HepG2 (cell line): ENCODE measurements around the gene RALY. TPM values are rescaled to one million over a fixed set of nuclear protein-coding genes. Genes with fewer than 3 reads are reported as not detected.

ENCODE experiments used
- ATAC-seq: fragments of 200-7000 bp; cut with Tn5 transposase; 3 replicates; pipeline ENCODE4 v1.9.1; 2020; ENCODE audit warnings: mild to moderate bottlenecking, moderate library complexity
- BruUV-seq: library from RNA; stranded (reverse); fragments of 400-500 nt; replicated peaks from 2 replicates; lab custom pipeline; 2021; lab: Mats Ljungman, UMichigan
- CTCF ChIA-PET: fragments of 300-600 bp; formaldehyde crosslinking; extraction: SDS; loops from one replicate; lab custom pipeline; 2021; ENCODE audit warnings: low total read pairs, inconsistent platforms, low intra/inter-chr PET ratio; lab: Yijun Ruan, JAX
- POLR2A ChIA-PET: fragments of 350-600 bp; sonication (Branson Sonifier 250); formaldehyde crosslinking; loops from one replicate; lab custom pipeline; 2020; ENCODE audit warnings: antibody characterized with exemption, inconsistent platforms; lab: Yijun Ruan, JAX
- DNase-seq: peaks from one replicate; pipeline ENCODE4 v3.0.0-alpha.2; 2015; ENCODE audit warnings: low spot score
- FAIRE-seq: peaks from 3 replicates; lab custom pipeline; 2011; peaks lifted over from hg19 to GRCh38; lab: Jason Lieb, UNC
- H2AFZ ChIP-seq: one replicate; pipeline ENCODE4 v1.6.1; 2011; ENCODE audit warnings: low read length, inconsistent platforms
- H3K27ac ChIP-seq: fragments of 300-600 bp; 3 replicates; pipeline ENCODE4 v1.8.0; 2011; ENCODE audit warnings: mixed run types, mild to moderate bottlenecking, mixed read lengths, low read length, inconsistent platforms; ENCODE audit not compliant: insufficient read depth; ENCODE audit errors: extremely low read length
- H3K27me3 ChIP-seq, 2 experiments: fragments of 200-600 bp in 1 of 2; 2 replicates in 1 of 2; 3 replicates in 1 of 2; pipeline versions ENCODE4 v1.6.0 to v1.8.0; 2011; ENCODE audit warnings: low read length in 2 of 2, mild to moderate bottlenecking in 2 of 2, moderate library complexity in 2 of 2, inconsistent platforms in 1 of 2; ENCODE audit not compliant: insufficient read depth in 2 of 2, control insufficient read depth in 1 of 2
- H3K36me3 ChIP-seq, 2 experiments: fragments of 200-600 bp in 1 of 2; replicated peaks in 1 of 2; 2 replicates in 1 of 2; 3 replicates in 1 of 2; pipeline versions ENCODE4 v1.5.1 to v1.8.0; 2011; ENCODE audit warnings: low read length in 2 of 2, inconsistent platforms in 1 of 2; ENCODE audit not compliant: insufficient read depth in 2 of 2, control insufficient read depth in 1 of 2
- H3K4me1 ChIP-seq: 2 replicates; pipeline ENCODE4 v1.5.1; 2012; ENCODE audit warnings: low read length, inconsistent platforms; ENCODE audit not compliant: insufficient read depth
- H3K4me2 ChIP-seq: 2 replicates; pipeline ENCODE4 v1.6.0; 2011; ENCODE audit warnings: low read depth, low read length, inconsistent platforms
- H3K4me3 ChIP-seq, 3 experiments: fragments of 200-600 bp in 1 of 3; sonication (generic), shearing (Covaris generic) in 1 of 3; replicated peaks in 1 of 3; 2 replicates each; pipeline ENCODE4 v1.5.1; 2011 to 2016; ENCODE audit warnings: low read length in 3 of 3, inconsistent platforms in 2 of 3, low read depth in 2 of 3, mild to moderate bottlenecking in 2 of 3, control low read depth in 1 of 3, mixed read lengths in 1 of 3; ENCODE audit not compliant: insufficient read depth in 1 of 3
- H3K79me2 ChIP-seq: one replicate; pipeline ENCODE4 v1.6.1; 2011; ENCODE audit warnings: low read length, inconsistent platforms; ENCODE audit not compliant: insufficient read depth
- H3K9ac ChIP-seq: 2 replicates; pipeline ENCODE4 v1.6.0; 2011; ENCODE audit warnings: mild to moderate bottlenecking, low read depth, low read length, inconsistent platforms; ENCODE audit not compliant: insufficient read depth
- H3K9me3 ChIP-seq: 2 replicates; pipeline ENCODE4 v1.5.1; 2012; ENCODE audit warnings: mild to moderate bottlenecking, low read length
- H4K20me1 ChIP-seq: 2 replicates; pipeline ENCODE4 v1.6.0; 2011; ENCODE audit warnings: inconsistent platforms, mild to moderate bottlenecking, low read length, moderate library complexity; ENCODE audit not compliant: insufficient read depth
- BCL6 ChIP-seq: IDR thresholded peaks from 2 replicates; pipeline ENCODE4 v1.6.1; 2016; ENCODE audit warnings: missing genetic modification reagents, missing compliant biosample characterization
- CBX2 ChIP-seq, 2 experiments: fragments of 200-600 bp in 1 of 2; sonication (generic); formaldehyde crosslinking in 1 of 2; IDR thresholded peaks; 2 replicates each; pipeline versions ENCODE4 v1.7.0 to v1.8.1; 2018 to 2022; ENCODE audit warnings: low read depth in 2 of 2, low read length in 1 of 2, mild to moderate bottlenecking in 1 of 2, missing genetic modification reagents in 1 of 2
- EZH2 ChIP-seq: conservative IDR thresholded peaks from 2 replicates; pipeline ENCODE4 v1.6.1; 2012; ENCODE audit warnings: mild to moderate bottlenecking, low read depth, low read length, moderate library complexity
- HNRNPH1 ChIP-seq: fragments of 200-400 bp; formaldehyde crosslinking; optimal IDR thresholded peaks from 2 replicates; pipeline ENCODE3; 2017; ENCODE audit warnings: mild to moderate bottlenecking, low read depth, low read length
- ISX ChIP-seq: sonication (generic); formaldehyde crosslinking; conservative IDR thresholded peaks from 2 replicates; pipeline ENCODE4 v1.5.0; 2020; ENCODE audit warnings: missing genetic modification reagents
- KAT7 ChIP-seq: IDR thresholded peaks from 2 replicates; pipeline ENCODE4 v1.6.1; 2018; ENCODE audit warnings: borderline replicate concordance, missing compliant biosample characterization
- MTA1 ChIP-seq: sonication (generic); formaldehyde crosslinking; IDR thresholded peaks from 2 replicates; pipeline ENCODE4 v1.4.0; 2020; ENCODE audit warnings: missing genetic modification reagents, mild to moderate bottlenecking, borderline replicate concordance
- REXO4 ChIP-seq: sonication (generic); formaldehyde crosslinking; IDR thresholded peaks from 2 replicates; pipeline ENCODE4 v1.8.0; 2022; ENCODE audit warnings: missing genetic modification reagents, mild to moderate bottlenecking, borderline replicate concordance
- SETDB1 ChIP-seq: sonication (generic); formaldehyde crosslinking; IDR thresholded peaks from 2 replicates; pipeline ENCODE4 v1.5.1; 2020; ENCODE audit warnings: missing genetic modification reagents, mild to moderate bottlenecking, borderline replicate concordance
- YEATS2 ChIP-seq: sonication (generic); formaldehyde crosslinking; IDR thresholded peaks from 2 replicates; pipeline ENCODE4 v1.4.0; 2020; ENCODE audit warnings: missing genetic modification reagents, borderline replicate concordance
- ZNF432 ChIP-seq: sonication (generic); formaldehyde crosslinking; IDR thresholded peaks from 2 replicates; pipeline ENCODE4 v1.5.0; 2020; ENCODE audit warnings: missing genetic modification reagents, mild to moderate bottlenecking, borderline replicate concordance
- WGBS: methylation state at CpG from one replicate; pipeline ENCODE4 v1.1.6; 2017; ENCODE audit warnings: low lambda C conversion rate; 5-methylcytosine and 5-hydroxymethylcytosine counted together
- in situ Hi-C: cut with HindIII; loops from 2 replicates; pipeline ENCODE4 v1.10.0; 2017; ENCODE audit warnings: low pct_unique_long_range_greater_than_20kb; ENCODE audit not compliant: extremely low pct_ligation_motif_present
- intact Hi-C: fragments of 100-400 bp; cut with micrococcal nuclease; formaldehyde crosslinking; loops from one replicate; pipeline ENCODE4 v1.10.0; 2022; ENCODE audit not compliant: unreplicated experiment
- polyA plus RNA-seq, 8 experiments: library from polyadenylated mRNA; depleted of rRNA in 3 of 8; stranded (reverse) in 7 of 8; unstranded in 1 of 8; fragments of >200 nt; fragmentation: Illumina TruSeq in 4 of 8; extraction: Trizol in 4 of 8; gene quantifications; 2 replicates each; pipeline versions ENCODE4 v1.2.1 to v1.2.3, GENCODE V29; 2011 to 2016; ENCODE audit warnings: low read depth in 4 of 8, missing spikeins in 1 of 8, mixed read lengths in 1 of 8; ENCODE audit not compliant: insufficient read depth in 1 of 8
- total RNA-seq, 5 experiments: library from RNA; depleted of rRNA; stranded (reverse); fragments of >200 nt; fragmentation: Illumina TruSeq; extraction: Trizol; gene quantifications; 2 replicates each; pipeline ENCODE4 v1.2.3, GENCODE V29; 2016; ENCODE audit warnings: low read depth in 1 of 5
- TF ChIP-seq, protein P1 (sequence below): sonication (generic); formaldehyde crosslinking; IDR thresholded peaks from 2 replicates; pipeline ENCODE4 v1.5.1; 2020; ENCODE audit warnings: mild to moderate bottlenecking, missing genetic modification reagents, borderline replicate concordance
- TF ChIP-seq, protein P2 (sequence below): sonication (generic); formaldehyde crosslinking; IDR thresholded peaks from 2 replicates; pipeline ENCODE4 v1.4.0; 2020; ENCODE audit warnings: missing genetic modification reagents; ENCODE audit errors: not compliant biosample characterization
- TF ChIP-seq, protein P3 (sequence below): sonication (generic); formaldehyde crosslinking; IDR thresholded peaks from 2 replicates; pipeline ENCODE4 v1.4.0; 2020; ENCODE audit warnings: missing genetic modification reagents
- TF ChIP-seq, protein P4 (sequence below): sonication (generic); formaldehyde crosslinking; conservative IDR thresholded peaks from 2 replicates; pipeline ENCODE4 v1.4.0; 2020; ENCODE audit warnings: missing genetic modification reagents
- TF ChIP-seq, protein P5 (sequence below): IDR thresholded peaks from 2 replicates; pipeline ENCODE4 v1.6.1; 2016; ENCODE audit warnings: low read depth, borderline replicate concordance

Gene RALY
- total and polyA plus RNA-seq, 2 of the 13 experiments (the other 11 are each of a cell fraction or from before 2014, with no cell fraction given) = 178 to 186 TPM

DNA sequence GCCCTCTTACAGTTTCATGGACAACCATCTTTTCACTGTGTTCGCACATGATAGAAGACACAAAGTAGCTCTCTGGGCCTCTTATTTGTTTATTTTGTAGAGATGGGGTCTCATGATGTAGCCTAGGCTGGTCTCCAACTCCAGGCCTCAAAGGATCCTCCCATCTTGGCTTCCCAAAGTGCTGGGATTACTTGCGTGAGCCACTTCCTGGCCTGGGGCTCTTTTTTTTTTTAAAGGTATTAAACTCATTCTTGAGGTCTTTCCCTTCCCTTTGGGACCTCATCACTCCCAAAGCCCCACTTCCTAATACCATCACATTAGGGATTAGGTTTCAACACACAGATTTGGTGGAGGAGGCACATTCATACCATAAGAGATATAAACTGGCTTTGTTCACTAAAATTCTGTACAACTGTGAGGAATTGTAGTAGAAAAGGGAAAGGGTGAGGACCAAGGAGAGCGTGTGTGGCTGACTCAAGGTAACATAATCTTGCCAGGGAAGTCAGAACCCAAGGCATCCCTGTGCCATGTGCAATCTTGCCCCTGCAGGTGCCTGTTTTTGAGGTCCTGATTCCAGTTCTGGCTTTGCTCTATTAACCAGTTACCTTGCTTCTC, 72.9 kb downstream of the RALY start:
- no peak overlapping the region for H3K9ac ChIP-seq
- no peaks in the 10 kb centered on the region for H3K9me3 ChIP-seq
- ATAC-seq (no peak), DNase-seq (no peak), FAIRE-seq (no peak)
- TF ChIP-seq ISX (CRISPR knock-in tag) (no peak), HNRNPH1 (no peak), YEATS2 (CRISPR knock-in tag) (no peak), MTA1 (CRISPR knock-in tag) (no peak), KAT7 (CRISPR knock-in tag) (no peak), EZH2 (no peak), CBX2 (IDR thresholded peaks at IDR 0.05; ENCODE audit: low read depth, low read length) (no peak), CBX2 (CRISPR knock-in tag; IDR thresholded peaks at IDR 0.05; ENCODE audit: low read depth) (no peak), BCL6 (CRISPR knock-in tag) (no peak), SETDB1 (no peak), ZNF432 (CRISPR knock-in tag) (no peak), REXO4 (CRISPR knock-in tag) (no peak)
- TF ChIP-seq, protein P1, sequence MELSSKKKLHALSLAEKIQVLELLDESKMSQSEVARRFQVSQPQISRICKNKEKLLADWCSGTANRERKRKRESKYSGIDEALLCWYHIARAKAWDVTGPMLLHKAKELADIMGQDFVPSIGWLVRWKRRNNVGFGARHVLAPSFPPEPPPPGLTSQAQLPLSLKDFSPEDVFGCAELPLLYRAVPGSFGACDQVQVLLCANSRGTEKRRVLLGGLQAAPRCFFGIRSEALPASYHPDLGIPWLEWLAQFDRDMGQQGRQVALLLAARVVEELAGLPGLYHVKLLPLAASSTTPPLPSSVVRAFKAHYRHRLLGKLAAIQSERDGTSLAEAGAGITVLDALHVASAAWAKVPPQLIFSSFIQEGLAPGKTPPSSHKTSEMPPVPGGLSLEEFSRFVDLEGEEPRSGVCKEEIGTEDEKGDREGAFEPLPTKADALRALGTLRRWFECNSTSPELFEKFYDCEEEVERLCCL = no peak
- TF ChIP-seq, protein P2, sequence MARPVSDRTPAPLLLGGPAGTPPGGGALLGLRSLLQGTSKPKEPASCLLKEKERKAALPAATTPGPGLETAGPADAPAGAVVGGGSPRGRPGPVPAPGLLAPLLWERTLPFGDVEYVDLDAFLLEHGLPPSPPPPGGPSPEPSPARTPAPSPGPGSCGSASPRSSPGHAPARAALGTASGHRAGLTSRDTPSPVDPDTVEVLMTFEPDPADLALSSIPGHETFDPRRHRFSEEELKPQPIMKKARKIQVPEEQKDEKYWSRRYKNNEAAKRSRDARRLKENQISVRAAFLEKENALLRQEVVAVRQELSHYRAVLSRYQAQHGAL (CRISPR knock-in tag) = no peak
- TF ChIP-seq, protein P3, sequence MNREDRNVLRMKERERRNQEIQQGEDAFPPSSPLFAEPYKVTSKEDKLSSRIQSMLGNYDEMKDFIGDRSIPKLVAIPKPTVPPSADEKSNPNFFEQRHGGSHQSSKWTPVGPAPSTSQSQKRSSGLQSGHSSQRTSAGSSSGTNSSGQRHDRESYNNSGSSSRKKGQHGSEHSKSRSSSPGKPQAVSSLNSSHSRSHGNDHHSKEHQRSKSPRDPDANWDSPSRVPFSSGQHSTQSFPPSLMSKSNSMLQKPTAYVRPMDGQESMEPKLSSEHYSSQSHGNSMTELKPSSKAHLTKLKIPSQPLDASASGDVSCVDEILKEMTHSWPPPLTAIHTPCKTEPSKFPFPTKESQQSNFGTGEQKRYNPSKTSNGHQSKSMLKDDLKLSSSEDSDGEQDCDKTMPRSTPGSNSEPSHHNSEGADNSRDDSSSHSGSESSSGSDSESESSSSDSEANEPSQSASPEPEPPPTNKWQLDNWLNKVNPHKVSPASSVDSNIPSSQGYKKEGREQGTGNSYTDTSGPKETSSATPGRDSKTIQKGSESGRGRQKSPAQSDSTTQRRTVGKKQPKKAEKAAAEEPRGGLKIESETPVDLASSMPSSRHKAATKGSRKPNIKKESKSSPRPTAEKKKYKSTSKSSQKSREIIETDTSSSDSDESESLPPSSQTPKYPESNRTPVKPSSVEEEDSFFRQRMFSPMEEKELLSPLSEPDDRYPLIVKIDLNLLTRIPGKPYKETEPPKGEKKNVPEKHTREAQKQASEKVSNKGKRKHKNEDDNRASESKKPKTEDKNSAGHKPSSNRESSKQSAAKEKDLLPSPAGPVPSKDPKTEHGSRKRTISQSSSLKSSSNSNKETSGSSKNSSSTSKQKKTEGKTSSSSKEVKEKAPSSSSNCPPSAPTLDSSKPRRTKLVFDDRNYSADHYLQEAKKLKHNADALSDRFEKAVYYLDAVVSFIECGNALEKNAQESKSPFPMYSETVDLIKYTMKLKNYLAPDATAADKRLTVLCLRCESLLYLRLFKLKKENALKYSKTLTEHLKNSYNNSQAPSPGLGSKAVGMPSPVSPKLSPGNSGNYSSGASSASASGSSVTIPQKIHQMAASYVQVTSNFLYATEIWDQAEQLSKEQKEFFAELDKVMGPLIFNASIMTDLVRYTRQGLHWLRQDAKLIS (CRISPR knock-in tag) = no peak
- TF ChIP-seq, protein P4, sequence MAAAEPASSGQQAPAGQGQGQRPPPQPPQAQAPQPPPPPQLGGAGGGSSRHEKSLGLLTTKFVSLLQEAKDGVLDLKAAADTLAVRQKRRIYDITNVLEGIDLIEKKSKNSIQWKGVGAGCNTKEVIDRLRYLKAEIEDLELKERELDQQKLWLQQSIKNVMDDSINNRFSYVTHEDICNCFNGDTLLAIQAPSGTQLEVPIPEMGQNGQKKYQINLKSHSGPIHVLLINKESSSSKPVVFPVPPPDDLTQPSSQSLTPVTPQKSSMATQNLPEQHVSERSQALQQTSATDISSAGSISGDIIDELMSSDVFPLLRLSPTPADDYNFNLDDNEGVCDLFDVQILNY = no peak
- TF ChIP-seq, protein P5, sequence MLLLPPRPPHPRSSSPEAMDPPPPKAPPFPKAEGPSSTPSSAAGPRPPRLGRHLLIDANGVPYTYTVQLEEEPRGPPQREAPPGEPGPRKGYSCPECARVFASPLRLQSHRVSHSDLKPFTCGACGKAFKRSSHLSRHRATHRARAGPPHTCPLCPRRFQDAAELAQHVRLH (CRISPR knock-in tag) = no peak
- no peaks in the 10 kb centered on the region for H3K27me3 ChIP-seq
- no peaks in the 10 kb centered on the region for H3K4me1 ChIP-seq
- peaks cover 20 to 57% of the 10 kb centered on the region in 2 experiments for H3K36me3 ChIP-seq
- H3K79me2 ChIP-seq = peaks cover 53% of the 10 kb centered on the region
- WGBS = 94% methylated on average over 3 of the region's 3 CpGs
- no peak overlapping the region for H3K27ac ChIP-seq
- peaks cover 41% of the 10 kb centered on the region for H4K20me1 ChIP-seq
- no peak overlapping the region for H2AFZ ChIP-seq
- intact Hi-C loops (no loop called here), in situ Hi-C loops (loop anchor here (5.0 kb wide), 1 partner anchor 134 kb away; no protein-coding TSS in a partner anchor)
- ChIA-PET CTCF (no interaction called here), POLR2A (no interaction called here)
- no peak overlapping the region for H3K4me3 ChIP-seq
- BruUV-seq = no TSS peak
- H3K4me2 ChIP-seq = no peak overlapping the region
